RWPE2 (cell line): Measurements from ENCODE around the gene TBC1D24.
A peak's percentile ranks its signal among the peaks of the same experiment; 100 is the strongest.

ENCODE experiments used
- ATAC-seq: fragments of 200-7000 bp; cut with Tn5 transposase; 3 replicates; pipeline ENCODE4 v1.9.1; 2021; ENCODE audit warnings: low read depth
- DNase-seq: peaks from one replicate; pipeline ENCODE4 v3.0.0-alpha.2; 2020; ENCODE audit warnings: low spot score
- H3K27ac ChIP-seq: fragments of 450-650 bp; 2 replicates; pipeline ENCODE4 v1.5.1; 2017; ENCODE audit warnings: mild to moderate bottlenecking; ENCODE audit not compliant: poor library complexity, severe bottlenecking
- H3K27me3 ChIP-seq: fragments of 250-450 bp; sonication (Bioruptor Pico); 2 replicates; pipeline ENCODE4 v1.5.1; 2021; ENCODE audit warnings: mild to moderate bottlenecking, moderate library complexity; ENCODE audit not compliant: insufficient read depth, poor library complexity, severe bottlenecking
- H3K36me3 ChIP-seq: fragments of 250-450 bp; sonication (Bioruptor Pico); 2 replicates; pipeline ENCODE4 v1.5.1; 2020; ENCODE audit warnings: low read depth, mild to moderate bottlenecking, moderate library complexity
- H3K4me1 ChIP-seq: fragments of 250-450 bp; sonication (Bioruptor Pico); 2 replicates; pipeline ENCODE4 v1.5.1; 2021; ENCODE audit warnings: mild to moderate bottlenecking, moderate library complexity; ENCODE audit not compliant: insufficient read depth, poor library complexity, severe bottlenecking
- H3K4me3 ChIP-seq: fragments of 250-450 bp; sonication (Bioruptor Pico); 2 replicates; pipeline ENCODE4 v1.5.1; 2021; ENCODE audit warnings: mild to moderate bottlenecking, moderate library complexity; ENCODE audit not compliant: severe bottlenecking
- H3K9me3 ChIP-seq: fragments of 250-450 bp; sonication (Bioruptor Pico); 2 replicates; pipeline ENCODE4 v1.5.1; 2021; ENCODE audit warnings: mild to moderate bottlenecking, moderate library complexity; ENCODE audit not compliant: severe bottlenecking
- CTCF ChIP-seq: fragments of 450-650 bp; IDR thresholded peaks from one replicate; pipeline ENCODE4 v1.5.1; 2017; ENCODE audit warnings: mild to moderate bottlenecking, moderate library complexity; ENCODE audit not compliant: poor library complexity, severe bottlenecking

Gene TBC1D24

DNA sequence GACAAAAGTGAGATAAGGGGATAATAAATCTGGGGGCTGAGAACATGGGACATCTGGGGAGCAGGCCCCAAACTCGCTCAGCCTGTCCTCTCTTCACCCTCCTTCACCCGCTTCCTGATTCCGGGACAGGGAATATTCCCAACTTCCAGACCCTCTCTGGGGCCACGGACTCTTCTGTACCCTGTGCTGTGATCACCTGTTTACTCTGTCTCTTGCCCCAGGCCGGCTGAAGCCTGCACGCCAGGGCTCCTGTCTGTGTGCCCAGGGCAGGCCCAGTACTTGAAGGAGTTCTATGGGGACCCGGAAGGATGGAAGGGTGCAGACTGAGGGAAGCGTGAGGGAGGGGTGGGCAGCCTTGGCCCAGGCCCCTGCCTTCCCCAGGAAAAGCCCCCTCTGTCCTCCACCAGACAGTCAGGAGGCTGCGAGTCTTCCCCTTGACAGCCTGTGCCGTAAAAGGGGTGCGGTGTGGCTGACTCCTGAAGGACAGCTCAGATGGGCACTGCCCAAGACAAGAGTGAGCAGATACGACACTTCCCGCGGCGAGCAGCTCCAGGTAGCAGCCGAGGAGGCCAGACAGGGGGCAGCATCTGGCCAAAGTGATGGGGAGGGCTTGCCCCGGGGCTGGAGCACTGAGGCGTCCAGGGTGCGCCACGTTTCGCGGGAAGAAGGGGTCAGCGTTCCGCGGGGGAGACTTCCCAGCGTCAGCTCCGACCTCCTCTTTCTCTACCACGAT is 46.7 kb upstream of the TBC1D24 start:
- H3K36me3 ChIP-seq, result peaks cover 29% of the 10 kb centered on the region
- H3K4me1 ChIP-seq, result peaks cover 7% of the 10 kb centered on the region
- H3K4me3 ChIP-seq, result peak overlapping the region; percentile 97
- H3K27me3 ChIP-seq, result no peaks in the 10 kb centered on the region
- TF ChIP-seq CTCF, result peak; percentile 23
- no peak for DNase-seq
- H3K9me3 ChIP-seq, result no peaks in the 10 kb centered on the region
- ATAC-seq, result peak; percentile 28
- H3K27ac ChIP-seq, result peak overlapping the region; percentile 68

DNA sequence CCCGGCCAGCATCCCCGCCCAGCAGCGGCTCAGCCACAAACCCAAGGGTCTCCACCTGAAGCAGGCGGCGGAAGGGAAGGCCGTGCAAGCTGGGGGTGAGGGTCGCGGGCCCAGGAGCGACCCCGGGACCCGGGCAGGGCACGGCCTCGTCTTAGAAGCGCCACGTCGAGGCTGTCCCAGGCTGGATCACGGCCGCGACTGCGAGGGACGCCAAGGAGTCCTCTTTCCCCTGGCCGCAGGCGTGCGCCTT is 46.2 kb upstream of the TBC1D24 start:
- peak overlapping the region; percentile 68 for H3K27ac ChIP-seq
- H3K9me3 ChIP-seq, result no peaks in the 10 kb centered on the region
- peaks cover 7% of the 10 kb centered on the region for H3K4me1 ChIP-seq
- peak; percentile 4 for TF ChIP-seq CTCF
- peak overlapping the region; percentile 97 for H3K4me3 ChIP-seq
- peak; percentile 50; the same call in 2 of the 3 replicates for ATAC-seq
- no peaks in the 10 kb centered on the region for H3K27me3 ChIP-seq
- peaks cover 34% of the 10 kb centered on the region for H3K36me3 ChIP-seq
- no peak for DNase-seq

DNA sequence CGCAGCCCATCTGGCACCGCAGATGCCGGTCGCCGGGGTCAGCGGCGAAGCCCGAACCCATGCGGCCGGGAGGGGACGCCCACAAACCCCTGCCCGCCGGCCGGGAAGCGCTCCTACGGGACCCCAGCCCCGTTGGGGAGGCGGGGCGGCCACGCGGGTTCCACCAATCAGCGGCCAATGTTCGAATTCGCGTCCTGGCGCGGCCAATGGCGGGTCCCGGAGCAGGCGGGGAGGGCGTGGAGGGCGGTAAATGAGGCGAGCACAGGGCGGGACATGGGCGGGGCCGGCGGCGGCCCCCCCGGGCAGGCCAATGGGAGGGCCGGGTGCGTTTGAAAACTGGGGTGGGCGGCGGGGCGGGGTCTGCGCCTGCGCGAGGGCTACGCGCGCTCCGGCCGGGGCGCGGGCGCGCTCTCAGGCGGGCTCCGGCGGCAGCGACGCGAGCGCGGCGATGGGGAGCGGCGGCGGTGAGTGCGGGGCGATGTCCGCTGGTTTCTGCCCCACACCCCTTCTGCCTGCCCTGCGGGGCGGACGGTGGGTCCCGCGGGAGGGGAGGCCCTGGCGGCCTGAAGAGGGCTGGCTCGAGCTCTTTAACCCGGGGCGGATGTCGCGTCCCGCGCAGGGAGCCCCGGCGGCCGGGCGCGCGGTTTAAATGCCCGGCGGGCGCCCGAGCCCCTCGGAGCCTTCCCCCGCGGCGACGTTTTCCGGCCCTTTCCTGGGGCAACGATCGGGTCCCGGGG is 45.7 kb upstream of the TBC1D24 start, which contains the start of gene CCNF:
Gene CCNF, plus strand, starts transcription at position 414 of the 737 bp plus-strand sequence. Its CDS starts 35 bp downstream, at position 449.
- DNase-seq (peak; percentile 95), ATAC-seq (peak; percentile 87)
- no peak for TF ChIP-seq CTCF
- Histone ChIP-seq H3K27me3 (no peaks in the 10 kb centered on the region), H3K4me3 (peak within 1 kb of the TSS; percentile 97), H3K36me3 (peaks cover 39% of the 10 kb centered on the region), H3K9me3 (no peaks in the 10 kb centered on the region), H3K4me1 (peaks cover 7% of the 10 kb centered on the region), H3K27ac (peak within 1 kb of the TSS; percentile 68)

DNA sequence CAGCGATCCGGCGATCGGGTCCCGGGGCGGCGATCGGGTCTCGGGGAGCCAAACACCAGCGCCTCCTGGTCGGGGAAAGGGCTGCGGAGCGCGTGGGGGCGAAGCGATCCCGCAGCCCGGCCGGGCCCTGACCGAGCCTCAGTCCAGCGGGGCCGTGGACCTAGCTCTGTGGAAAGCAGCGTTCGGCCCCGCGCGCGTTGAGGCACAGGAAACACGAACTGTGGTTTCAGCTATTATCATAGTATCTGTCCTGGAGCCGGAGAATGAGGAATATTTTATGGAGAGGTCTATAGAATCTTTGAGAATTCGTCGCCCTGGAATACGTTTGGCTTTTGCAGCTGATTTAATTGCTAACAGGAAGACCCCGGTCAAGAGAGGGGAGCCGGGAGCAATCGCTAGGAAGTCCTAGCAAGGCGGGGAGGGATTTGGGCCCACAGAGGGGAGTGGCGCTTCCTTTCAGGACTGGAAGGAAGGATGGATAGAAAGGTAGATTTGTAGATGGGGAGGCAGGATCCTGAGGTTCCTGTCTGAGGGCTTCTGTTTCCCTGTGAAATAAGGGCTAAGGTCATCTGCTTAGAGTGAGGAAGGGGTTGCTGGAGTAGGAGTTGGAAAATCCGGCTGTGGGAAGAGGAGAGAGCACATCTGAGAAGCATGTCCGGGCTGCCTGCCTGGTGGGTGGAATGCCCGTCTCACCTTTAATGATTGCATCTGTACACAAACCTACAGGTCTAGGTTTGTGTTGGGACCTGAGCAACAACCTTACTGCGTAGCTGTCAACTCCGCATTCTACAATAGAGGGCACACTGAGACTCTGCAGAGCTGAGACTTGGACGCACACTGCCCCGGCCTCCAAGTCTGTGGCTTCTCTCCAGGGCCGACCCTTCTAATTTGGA is 44.9 kb upstream of the TBC1D24 start:
- peak overlapping the region; percentile 97 for H3K4me3 ChIP-seq
- no peaks in the 10 kb centered on the region for H3K27me3 ChIP-seq
- DNase-seq (no peak), ATAC-seq (0 out of 3 replicates have a peak, but pooled peaks have one; percentile 16)
- H3K4me1 ChIP-seq, result peaks cover 7% of the 10 kb centered on the region
- peak overlapping the region; percentile 68 for H3K27ac ChIP-seq
- TF ChIP-seq CTCF, result peak; percentile 33
- H3K9me3 ChIP-seq, result no peaks in the 10 kb centered on the region
- peaks cover 47% of the 10 kb centered on the region for H3K36me3 ChIP-seq
